ENCODE measurements around the gene PLCB3. TPM values are rescaled to one million over a fixed set of nuclear protein-coding genes. Genes with fewer than 3 reads are reported as not detected.

The PLCB3 gene
- total and polyA plus RNA-seq, 2 of the 13 experiments (the other 11 are each of a cell fraction or from before 2014, with no cell fraction given), result 7.5 to 13.8 TPM

DNA sequence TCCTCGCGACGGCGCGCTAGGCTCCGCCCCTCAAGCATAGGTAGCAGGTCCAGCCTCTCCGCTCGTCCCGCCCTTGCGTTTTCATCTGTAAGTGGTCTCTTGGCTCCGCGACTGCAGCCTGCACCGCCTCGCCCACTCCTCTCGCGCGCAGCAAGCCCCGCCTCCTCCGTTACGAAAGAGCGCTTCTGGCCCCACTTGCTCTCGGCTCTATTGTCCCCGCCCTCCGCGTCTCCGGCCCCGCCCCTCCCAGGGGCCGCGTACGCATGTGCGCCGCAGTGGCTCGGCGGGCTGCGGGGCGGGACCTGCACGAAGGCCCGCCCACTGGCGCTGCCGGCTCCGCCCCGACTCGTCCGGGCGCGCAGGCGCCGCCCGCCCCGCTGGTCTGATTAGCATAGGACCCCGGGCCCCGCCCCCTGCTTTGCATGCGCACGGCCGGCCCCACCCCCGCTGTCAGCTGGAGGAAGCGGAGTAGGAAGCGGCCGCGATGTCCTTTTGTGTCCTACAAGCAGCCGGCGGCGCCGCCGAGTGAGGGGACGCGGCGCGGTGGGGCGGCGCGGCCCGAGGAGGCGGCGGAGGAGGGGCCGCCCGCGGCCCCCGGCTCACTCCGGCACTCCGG, 53.9 kb downstream of the PLCB3 start, which contains the start of gene ESRRA (continued):
- TF ChIP-seq, protein P1, sequence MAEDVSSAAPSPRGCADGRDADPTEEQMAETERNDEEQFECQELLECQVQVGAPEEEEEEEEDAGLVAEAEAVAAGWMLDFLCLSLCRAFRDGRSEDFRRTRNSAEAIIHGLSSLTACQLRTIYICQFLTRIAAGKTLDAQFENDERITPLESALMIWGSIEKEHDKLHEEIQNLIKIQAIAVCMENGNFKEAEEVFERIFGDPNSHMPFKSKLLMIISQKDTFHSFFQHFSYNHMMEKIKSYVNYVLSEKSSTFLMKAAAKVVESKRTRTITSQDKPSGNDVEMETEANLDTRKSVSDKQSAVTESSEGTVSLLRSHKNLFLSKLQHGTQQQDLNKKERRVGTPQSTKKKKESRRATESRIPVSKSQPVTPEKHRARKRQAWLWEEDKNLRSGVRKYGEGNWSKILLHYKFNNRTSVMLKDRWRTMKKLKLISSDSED (CRISPR knock-in tag; IDR thresholded peaks at IDR 0.05), result no peak
- no peak for TF ChIP-seq ZNF766 (CRISPR knock-in tag; IDR thresholded peaks at IDR 0.05; ENCODE audit: borderline replicate concordance)
- TF ChIP-seq, protein P2, sequence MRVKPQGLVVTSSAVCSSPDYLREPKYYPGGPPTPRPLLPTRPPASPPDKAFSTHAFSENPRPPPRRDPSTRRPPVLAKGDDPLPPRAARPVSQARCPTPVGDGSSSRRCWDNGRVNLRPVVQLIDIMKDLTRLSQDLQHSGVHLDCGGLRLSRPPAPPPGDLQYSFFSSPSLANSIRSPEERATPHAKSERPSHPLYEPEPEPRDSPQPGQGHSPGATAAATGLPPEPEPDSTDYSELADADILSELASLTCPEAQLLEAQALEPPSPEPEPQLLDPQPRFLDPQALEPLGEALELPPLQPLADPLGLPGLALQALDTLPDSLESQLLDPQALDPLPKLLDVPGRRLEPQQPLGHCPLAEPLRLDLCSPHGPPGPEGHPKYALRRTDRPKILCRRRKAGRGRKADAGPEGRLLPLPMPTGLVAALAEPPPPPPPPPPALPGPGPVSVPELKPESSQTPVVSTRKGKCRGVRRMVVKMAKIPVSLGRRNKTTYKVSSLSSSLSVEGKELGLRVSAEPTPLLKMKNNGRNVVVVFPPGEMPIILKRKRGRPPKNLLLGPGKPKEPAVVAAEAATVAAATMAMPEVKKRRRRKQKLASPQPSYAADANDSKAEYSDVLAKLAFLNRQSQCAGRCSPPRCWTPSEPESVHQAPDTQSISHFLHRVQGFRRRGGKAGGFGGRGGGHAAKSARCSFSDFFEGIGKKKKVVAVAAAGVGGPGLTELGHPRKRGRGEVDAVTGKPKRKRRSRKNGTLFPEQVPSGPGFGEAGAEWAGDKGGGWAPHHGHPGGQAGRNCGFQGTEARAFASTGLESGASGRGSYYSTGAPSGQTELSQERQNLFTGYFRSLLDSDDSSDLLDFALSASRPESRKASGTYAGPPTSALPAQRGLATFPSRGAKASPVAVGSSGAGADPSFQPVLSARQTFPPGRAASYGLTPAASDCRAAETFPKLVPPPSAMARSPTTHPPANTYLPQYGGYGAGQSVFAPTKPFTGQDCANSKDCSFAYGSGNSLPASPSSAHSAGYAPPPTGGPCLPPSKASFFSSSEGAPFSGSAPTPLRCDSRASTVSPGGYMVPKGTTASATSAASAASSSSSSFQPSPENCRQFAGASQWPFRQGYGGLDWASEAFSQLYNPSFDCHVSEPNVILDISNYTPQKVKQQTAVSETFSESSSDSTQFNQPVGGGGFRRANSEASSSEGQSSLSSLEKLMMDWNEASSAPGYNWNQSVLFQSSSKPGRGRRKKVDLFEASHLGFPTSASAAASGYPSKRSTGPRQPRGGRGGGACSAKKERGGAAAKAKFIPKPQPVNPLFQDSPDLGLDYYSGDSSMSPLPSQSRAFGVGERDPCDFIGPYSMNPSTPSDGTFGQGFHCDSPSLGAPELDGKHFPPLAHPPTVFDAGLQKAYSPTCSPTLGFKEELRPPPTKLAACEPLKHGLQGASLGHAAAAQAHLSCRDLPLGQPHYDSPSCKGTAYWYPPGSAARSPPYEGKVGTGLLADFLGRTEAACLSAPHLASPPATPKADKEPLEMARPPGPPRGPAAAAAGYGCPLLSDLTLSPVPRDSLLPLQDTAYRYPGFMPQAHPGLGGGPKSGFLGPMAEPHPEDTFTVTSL (CRISPR knock-in tag; IDR thresholded peaks at IDR 0.05; ENCODE audit: borderline replicate concordance), result no peak
- no peak for TF ChIP-seq CC2D1A (CRISPR knock-in tag; IDR thresholded peaks at IDR 0.05)
- TF ChIP-seq, protein P3, sequence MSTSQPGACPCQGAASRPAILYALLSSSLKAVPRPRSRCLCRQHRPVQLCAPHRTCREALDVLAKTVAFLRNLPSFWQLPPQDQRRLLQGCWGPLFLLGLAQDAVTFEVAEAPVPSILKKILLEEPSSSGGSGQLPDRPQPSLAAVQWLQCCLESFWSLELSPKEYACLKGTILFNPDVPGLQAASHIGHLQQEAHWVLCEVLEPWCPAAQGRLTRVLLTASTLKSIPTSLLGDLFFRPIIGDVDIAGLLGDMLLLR (CRISPR knock-in tag; IDR thresholded peaks at IDR 0.05), result no peak
- no peak for TF ChIP-seq SOX13 (IDR thresholded peaks at IDR 0.05)
- TF ChIP-seq SOX13 (CRISPR knock-in tag; conservative IDR thresholded peaks at IDR 0.05 in 1 of 2, IDR thresholded peaks at IDR 0.05 in 1 of 2), result 0 out of 4 replicates have a peak, but pooled peaks of 1 of the 2 experiments have one; percentile 10
- TF ChIP-seq ZNF788 (CRISPR knock-in tag; IDR thresholded peaks at IDR 0.05; ENCODE audit: borderline replicate concordance), result no peak; the same call in 1 of the 2 replicates
- TF ChIP-seq ZBTB7A (CRISPR knock-in tag; IDR thresholded peaks at IDR 0.05), result peak; percentile 81
- TF ChIP-seq SP1 (IDR thresholded peaks at IDR 0.05), result no peak
- TF ChIP-seq SP1 (CRISPR knock-in tag; IDR thresholded peaks at IDR 0.05), result peak; percentile 91
- TF ChIP-seq TBX3 (IDR thresholded peaks at IDR 0.05; ENCODE audit: borderline replicate concordance), result no peak
- 0 out of 2 replicates have a peak, but pooled peaks have one; percentile 10 for TF ChIP-seq ZNF331 (CRISPR knock-in tag; IDR thresholded peaks at IDR 0.05)
- TF ChIP-seq ZNF83 (CRISPR knock-in tag; IDR thresholded peaks at IDR 0.05; ENCODE audit: borderline replicate concordance), result no peak
- TF ChIP-seq HCFC1 (IDR thresholded peaks at IDR 0.05; ENCODE audit: low read depth, low read length), result peak; percentile 11; the same call in 1 of the 2 replicates
- TF ChIP-seq CBX1 (IDR thresholded peaks at IDR 0.05; ENCODE audit: low read depth), result no peak
- TF ChIP-seq, protein P4, sequence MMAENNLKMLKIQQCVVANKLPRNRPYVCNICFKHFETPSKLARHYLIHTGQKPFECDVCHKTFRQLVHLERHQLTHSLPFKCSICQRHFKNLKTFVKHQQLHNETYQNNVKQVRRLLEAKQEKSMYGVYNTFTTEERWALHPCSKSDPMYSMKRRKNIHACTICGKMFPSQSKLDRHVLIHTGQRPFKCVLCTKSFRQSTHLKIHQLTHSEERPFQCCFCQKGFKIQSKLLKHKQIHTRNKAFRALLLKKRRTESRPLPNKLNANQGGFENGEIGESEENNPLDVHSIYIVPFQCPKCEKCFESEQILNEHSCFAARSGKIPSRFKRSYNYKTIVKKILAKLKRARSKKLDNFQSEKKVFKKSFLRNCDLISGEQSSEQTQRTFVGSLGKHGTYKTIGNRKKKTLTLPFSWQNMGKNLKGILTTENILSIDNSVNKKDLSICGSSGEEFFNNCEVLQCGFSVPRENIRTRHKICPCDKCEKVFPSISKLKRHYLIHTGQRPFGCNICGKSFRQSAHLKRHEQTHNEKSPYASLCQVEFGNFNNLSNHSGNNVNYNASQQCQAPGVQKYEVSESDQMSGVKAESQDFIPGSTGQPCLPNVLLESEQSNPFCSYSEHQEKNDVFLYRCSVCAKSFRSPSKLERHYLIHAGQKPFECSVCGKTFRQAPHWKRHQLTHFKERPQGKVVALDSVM (CRISPR knock-in tag; IDR thresholded peaks at IDR 0.05), result no peak
